K562 (cell line): ENCODE data around the gene AXIN2. TPM values are rescaled to one million over a fixed set of nuclear protein-coding genes. Genes with fewer than 3 reads are reported as not detected.

Experiments used
- ATAC-seq: fragments of 200-7000 bp; cut with Tn5 transposase; 3 replicates; pipeline ENCODE4 v1.9.1; 2020; ENCODE audit warnings: moderate library complexity
- BruUV-seq: library from RNA; stranded (reverse); fragments of 400-500 nt; replicated peaks from 2 replicates; lab custom pipeline; 2021; lab: Mats Ljungman, UMichigan
- CTCF ChIA-PET: fragments of 300-600 bp; formaldehyde crosslinking; extraction: SDS; loops from one replicate; lab custom pipeline; 2021; ENCODE audit warnings: low intra/inter-chr PET ratio; lab: Yijun Ruan, JAX
- POLR2A ChIA-PET: fragments of 300-600, 350-650 bp; sonication (Branson Sonifier 250); formaldehyde crosslinking; extraction: SDS; loops from one replicate; lab custom pipeline; 2021; ENCODE audit warnings: antibody characterized with exemption, inconsistent platforms; lab: Yijun Ruan, JAX
- DNase-seq, 4 experiments: peaks; one replicate each; pipeline versions ENCODE4 v3.0.0 to v3.0.0-alpha.2; 2011 to 2018; ENCODE audit warnings: low spot score in 3 of 4, mixed read lengths in 3 of 4; ENCODE audit errors: extremely low read depth in 1 of 4
- FAIRE-seq: peaks from 2 replicates; lab custom pipeline; 2011; peaks lifted over from hg19 to GRCh38; lab: Jason Lieb, UNC
- H2AFZ ChIP-seq: 2 replicates; pipeline ENCODE4 v1.6.0; 2011; ENCODE audit warnings: low read depth, low read length, control low read depth, inconsistent platforms
- H3K27ac ChIP-seq: fragments of 200-600 bp; 3 replicates; pipeline ENCODE4 v1.8.0; 2011; ENCODE audit warnings: low read depth, mild to moderate bottlenecking, control low read depth, inconsistent platforms, low read length, moderate library complexity, mixed read lengths; ENCODE audit errors: extremely low read depth
- H3K27me3 ChIP-seq, 2 experiments: fragments of 300-600 bp in 1 of 2; 2 replicates in 1 of 2; 3 replicates in 1 of 2; pipeline versions ENCODE4 v1.6.0 to v1.8.0; 2011; ENCODE audit warnings: inconsistent platforms in 2 of 2, low read length in 2 of 2, mild to moderate bottlenecking in 1 of 2, mixed read lengths in 1 of 2, moderate library complexity in 1 of 2; ENCODE audit not compliant: control insufficient read depth in 2 of 2, insufficient read depth in 2 of 2
- H3K36me3 ChIP-seq: fragments of 300-600 bp; 3 replicates; pipeline ENCODE4 v1.8.0; 2011; ENCODE audit warnings: mild to moderate bottlenecking, low read length, inconsistent platforms; ENCODE audit not compliant: control insufficient read depth, insufficient read depth
- H3K4me1 ChIP-seq, 2 experiments: fragments of 200-600 bp in 1 of 2; replicated peaks in 1 of 2; 2 replicates in 1 of 2; 3 replicates in 1 of 2; pipeline versions ENCODE4 v1.5.1 to v1.8.0; 2011; ENCODE audit warnings: inconsistent platforms in 2 of 2, low read length in 2 of 2, mild to moderate bottlenecking in 1 of 2, mixed read lengths in 1 of 2, moderate library complexity in 1 of 2; ENCODE audit not compliant: control insufficient read depth in 2 of 2, insufficient read depth in 2 of 2
- H3K4me2 ChIP-seq: 2 replicates; pipeline ENCODE4 v1.6.1; 2011; ENCODE audit warnings: low read length, control low read depth, inconsistent platforms, mixed read lengths; ENCODE audit not compliant: insufficient read depth
- H3K4me3 ChIP-seq: fragments of 200-600 bp; sonication (generic), shearing (Covaris generic); 2 replicates; pipeline ENCODE4 v1.5.1; 2016; ENCODE audit warnings: control low read depth, inconsistent platforms
- H3K79me2 ChIP-seq: fragments of 200-600 bp; 3 replicates; pipeline ENCODE4 v1.8.0; 2011; ENCODE audit warnings: low read length, inconsistent platforms; ENCODE audit not compliant: control insufficient read depth, insufficient read depth
- H3K9ac ChIP-seq, 2 experiments: 2 replicates each; pipeline versions ENCODE4 v1.6.0 to v1.6.1; 2011; ENCODE audit warnings: low read depth in 2 of 2, low read length in 2 of 2, control low read depth in 1 of 2, inconsistent platforms in 1 of 2, mild to moderate bottlenecking in 1 of 2, mixed read lengths in 1 of 2; ENCODE audit not compliant: insufficient read depth in 1 of 2
- H3K9me1 ChIP-seq: one replicate; pipeline ENCODE4 v1.6.0; 2011; ENCODE audit warnings: inconsistent platforms, mild to moderate bottlenecking, low read length, moderate library complexity; ENCODE audit not compliant: control insufficient read depth, insufficient read depth
- H3K9me3 ChIP-seq: replicated peaks from 2 replicates; pipeline ENCODE4 v1.5.1; 2011; ENCODE audit warnings: low read depth, low read length, inconsistent platforms; ENCODE audit not compliant: control insufficient read depth, insufficient read depth
- H4K20me1 ChIP-seq: replicated peaks from 2 replicates; pipeline ENCODE4 v1.6.1; 2011; ENCODE audit warnings: low read length, inconsistent platforms, mixed read lengths; ENCODE audit not compliant: control insufficient read depth, insufficient read depth
- ZFP30 ChIP-seq: fragments of 250-450 bp; sonication (Bioruptor Pico); IDR thresholded peaks from 2 replicates; pipeline ENCODE4 v1.8.0; 2022; ENCODE audit warnings: moderate library complexity, mild to moderate bottlenecking, inconsistent platforms, borderline replicate concordance
- ZFPM2 ChIP-seq: fragments of 250-450 bp; sonication (Bioruptor Pico); IDR thresholded peaks from 2 replicates; pipeline ENCODE4 v1.5.1; 2022; ENCODE audit warnings: mild to moderate bottlenecking
- ZNF3 ChIP-seq: fragments of 250-450 bp; sonication (Bioruptor Pico); IDR thresholded peaks from 2 replicates; pipeline ENCODE4 v1.5.0; 2021; ENCODE audit warnings: mild to moderate bottlenecking, moderate library complexity
- ZNF507 ChIP-seq: conservative IDR thresholded peaks from 2 replicates; pipeline ENCODE4 v1.6.1; 2017; ENCODE audit warnings: missing genetic modification characterization, missing compliant biosample characterization
- WGBS: fragments of 100-300 bp; shearing (Covaris generic); methylation state at CpG from one replicate; pipeline ENCODE4 v1.1.6; 2016; ENCODE audit warnings: low coverage, mixed read lengths; ENCODE audit not compliant: insufficient coverage; ENCODE audit errors: missing lambda C conversion rate; 5-methylcytosine and 5-hydroxymethylcytosine counted together
- in situ Hi-C: fragments of 300-500 bp; cut with MboI; formaldehyde crosslinking; loops from 4 replicates; pipeline ENCODE4 v1.15.0; 2018; ENCODE audit warnings: inconsistent platforms, mixed read lengths
- intact Hi-C: fragments of 100-400 bp; cut with micrococcal nuclease; formaldehyde crosslinking; loops from 2 replicates; pipeline ENCODE4 v1.14.2; 2022
- polyA plus RNA-seq, 8 experiments: library from polyadenylated mRNA; depleted of rRNA in 4 of 8; stranded (reverse) in 5 of 8; unstranded in 3 of 8; fragments of >200 nt; fragmentation: Nextera tagmentation in 2 of 8; fragmentation: Illumina TruSeq in 1 of 8; extraction: Ambion mirVana in 2 of 8; extraction: Trizol in 1 of 8; gene quantifications; 2 replicates each; pipeline versions ENCODE4 v1.2.1 to v1.2.3, GENCODE V29; 2011 to 2014; ENCODE audit warnings: inconsistent platforms in 1 of 8, missing spikeins in 1 of 8
- total RNA-seq, 7 experiments: library from RNA; depleted of rRNA in 6 of 7; stranded (reverse); fragments of >200 nt in 6 of 7; fragmentation: Illumina TruSeq in 2 of 7; extraction: Trizol in 2 of 7; gene quantifications; 2 replicates each; pipeline versions ENCODE4 v1.2.1 to v1.2.3, GENCODE V29; 2011 to 2021; ENCODE audit warnings: low replicate concordance in 1 of 7
- TF ChIP-seq, protein P1 (sequence below), 3 experiments: fragments of 200-800 bp in 1 of 3; fragments of 250-450 bp in 1 of 3; fragments of 450-650 bp in 1 of 3; sonication (Bioruptor Pico) in 1 of 3; sonication (Bioruptor generic) in 1 of 3; formaldehyde crosslinking in 1 of 3; IDR thresholded peaks; 2 replicates each; pipeline versions ENCODE4 v1.6.1 to v1.8.0; 2016 to 2022; ENCODE audit warnings: mild to moderate bottlenecking in 2 of 3, missing genetic modification characterization in 2 of 3, missing compliant biosample characterization in 1 of 3, moderate library complexity in 1 of 3
- TF ChIP-seq, protein P2 (sequence below): sonication (generic); formaldehyde crosslinking; IDR thresholded peaks from 2 replicates; pipeline ENCODE4 v1.8.1; 2023; ENCODE audit warnings: mild to moderate bottlenecking, missing genetic modification reagents

AXIN2 gene
- total and polyA plus RNA-seq, 9 of the 15 experiments (the other 6 are each of a cell fraction or from before 2014, with no cell fraction given), result 0.21 to 3.3 (median 1.2) TPM

DNA sequence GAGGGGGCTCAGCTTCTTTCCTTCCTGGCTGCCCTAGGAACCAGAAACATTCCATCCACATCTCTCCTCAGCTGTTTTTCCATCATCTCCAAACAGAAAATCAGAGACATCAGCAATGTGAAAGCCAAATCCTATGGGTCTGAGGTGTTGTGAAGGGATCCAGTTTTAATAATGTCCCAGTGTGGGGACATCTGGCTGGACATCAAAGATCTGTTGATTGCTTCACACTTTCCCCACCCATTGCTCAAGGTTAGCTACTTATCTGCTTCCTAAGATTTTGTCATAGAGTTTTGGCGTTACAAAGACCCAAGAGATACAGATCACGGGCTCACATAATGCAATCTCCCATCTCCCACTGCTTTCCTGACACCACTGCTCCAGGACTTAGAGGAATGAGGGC is 47.8 kb upstream of the AXIN2 start:
- BruUV-seq, result no TSS peak
- intact Hi-C loops (no loop called here), in situ Hi-C loops (no loop called here)
- H2AFZ ChIP-seq, result no peak overlapping the region
- ChIA-PET POLR2A (interaction anchor here (0.5 to 1.0 kb wide), 2 partner anchors 16 to 461 kb away, joined by 3 to 4 read pairs; no protein-coding TSS in a partner anchor), CTCF (no interaction called here)
- H3K4me3 ChIP-seq, result no peak overlapping the region
- no peaks in the 10 kb centered on the region for H3K79me2 ChIP-seq
- WGBS, result 0% methylated on average over 2 of the region's 2 CpGs
- no peaks in the 10 kb centered on the region for H3K9me3 ChIP-seq
- TF ChIP-seq ZFPM2 (CRISPR knock-in tag) (no peak), ZNF507 (tag) (no peak), ZNF3 (CRISPR knock-in tag) (no peak), ZFP30 (CRISPR knock-in tag) (no peak)
- TF ChIP-seq, protein P1, sequence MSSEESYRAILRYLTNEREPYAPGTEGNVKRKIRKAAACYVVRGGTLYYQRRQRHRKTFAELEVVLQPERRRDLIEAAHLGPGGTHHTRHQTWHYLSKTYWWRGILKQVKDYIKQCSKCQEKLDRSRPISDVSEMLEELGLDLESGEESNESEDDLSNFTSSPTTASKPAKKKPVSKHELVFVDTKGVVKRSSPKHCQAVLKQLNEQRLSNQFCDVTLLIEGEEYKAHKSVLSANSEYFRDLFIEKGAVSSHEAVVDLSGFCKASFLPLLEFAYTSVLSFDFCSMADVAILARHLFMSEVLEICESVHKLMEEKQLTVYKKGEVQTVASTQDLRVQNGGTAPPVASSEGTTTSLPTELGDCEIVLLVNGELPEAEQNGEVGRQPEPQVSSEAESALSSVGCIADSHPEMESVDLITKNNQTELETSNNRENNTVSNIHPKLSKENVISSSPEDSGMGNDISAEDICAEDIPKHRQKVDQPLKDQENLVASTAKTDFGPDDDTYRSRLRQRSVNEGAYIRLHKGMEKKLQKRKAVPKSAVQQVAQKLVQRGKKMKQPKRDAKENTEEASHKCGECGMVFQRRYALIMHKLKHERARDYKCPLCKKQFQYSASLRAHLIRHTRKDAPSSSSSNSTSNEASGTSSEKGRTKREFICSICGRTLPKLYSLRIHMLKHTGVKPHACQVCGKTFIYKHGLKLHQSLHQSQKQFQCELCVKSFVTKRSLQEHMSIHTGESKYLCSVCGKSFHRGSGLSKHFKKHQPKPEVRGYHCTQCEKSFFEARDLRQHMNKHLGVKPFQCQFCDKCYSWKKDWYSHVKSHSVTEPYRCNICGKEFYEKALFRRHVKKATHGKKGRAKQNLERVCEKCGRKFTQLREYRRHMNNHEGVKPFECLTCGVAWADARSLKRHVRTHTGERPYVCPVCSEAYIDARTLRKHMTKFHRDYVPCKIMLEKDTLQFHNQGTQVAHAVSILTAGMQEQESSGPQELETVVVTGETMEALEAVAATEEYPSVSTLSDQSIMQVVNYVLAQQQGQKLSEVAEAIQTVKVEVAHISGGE (CRISPR knock-in tag; IDR thresholded peaks at IDR 0.05), result no peak
- TF ChIP-seq, protein P2, sequence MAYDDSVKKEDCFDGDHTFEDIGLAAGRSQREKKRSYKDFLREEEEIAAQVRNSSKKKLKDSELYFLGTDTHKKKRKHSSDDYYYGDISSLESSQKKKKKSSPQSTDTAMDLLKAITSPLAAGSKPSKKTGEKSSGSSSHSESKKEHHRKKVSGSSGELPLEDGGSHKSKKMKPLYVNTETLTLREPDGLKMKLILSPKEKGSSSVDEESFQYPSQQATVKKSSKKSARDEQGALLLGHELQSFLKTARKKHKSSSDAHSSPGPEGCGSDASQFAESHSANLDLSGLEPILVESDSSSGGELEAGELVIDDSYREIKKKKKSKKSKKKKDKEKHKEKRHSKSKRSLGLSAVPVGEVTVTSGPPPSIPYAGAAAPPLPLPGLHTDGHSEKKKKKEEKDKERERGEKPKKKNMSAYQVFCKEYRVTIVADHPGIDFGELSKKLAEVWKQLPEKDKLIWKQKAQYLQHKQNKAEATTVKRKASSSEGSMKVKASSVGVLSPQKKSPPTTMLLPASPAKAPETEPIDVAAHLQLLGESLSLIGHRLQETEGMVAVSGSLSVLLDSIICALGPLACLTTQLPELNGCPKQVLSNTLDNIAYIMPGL, result no peak
- no peaks in the 10 kb centered on the region for H3K36me3 ChIP-seq
- no peaks in the 10 kb centered on the region for H3K4me1 ChIP-seq
- no peak overlapping the region for H3K9ac ChIP-seq
- no peak overlapping the region for H3K27ac ChIP-seq
- H4K20me1 ChIP-seq, result no peaks in the 10 kb centered on the region
- H3K27me3 ChIP-seq, result peaks cover 2 to 32% of the 10 kb centered on the region in 2 experiments; a peak in 4 of 5 replicates
- no peak overlapping the region for H3K4me2 ChIP-seq
- H3K9me1 ChIP-seq, result peaks cover 2% of the 10 kb centered on the region
- DNase-seq (no peak), ATAC-seq (no peak), FAIRE-seq (no peak)
